Loucy (cell line): ENCODE measurements around the gene CCDC92B.

Source experiments
- CTCF ChIP-seq: fragments of 200-600 bp; sonication (generic); conservative IDR thresholded peaks from 2 replicates; pipeline ENCODE4 v1.5.1; 2014; ENCODE audit warnings: mild to moderate bottlenecking, antibody characterized with exemption, low read length
- EZH2phosphoT487 ChIP-seq: fragments of 200-600 bp; IDR thresholded peaks from 2 replicates; pipeline ENCODE4 v1.6.1; 2018; ENCODE audit warnings: antibody characterized with exemption, mild to moderate bottlenecking, moderate library complexity, borderline replicate concordance

DNA sequence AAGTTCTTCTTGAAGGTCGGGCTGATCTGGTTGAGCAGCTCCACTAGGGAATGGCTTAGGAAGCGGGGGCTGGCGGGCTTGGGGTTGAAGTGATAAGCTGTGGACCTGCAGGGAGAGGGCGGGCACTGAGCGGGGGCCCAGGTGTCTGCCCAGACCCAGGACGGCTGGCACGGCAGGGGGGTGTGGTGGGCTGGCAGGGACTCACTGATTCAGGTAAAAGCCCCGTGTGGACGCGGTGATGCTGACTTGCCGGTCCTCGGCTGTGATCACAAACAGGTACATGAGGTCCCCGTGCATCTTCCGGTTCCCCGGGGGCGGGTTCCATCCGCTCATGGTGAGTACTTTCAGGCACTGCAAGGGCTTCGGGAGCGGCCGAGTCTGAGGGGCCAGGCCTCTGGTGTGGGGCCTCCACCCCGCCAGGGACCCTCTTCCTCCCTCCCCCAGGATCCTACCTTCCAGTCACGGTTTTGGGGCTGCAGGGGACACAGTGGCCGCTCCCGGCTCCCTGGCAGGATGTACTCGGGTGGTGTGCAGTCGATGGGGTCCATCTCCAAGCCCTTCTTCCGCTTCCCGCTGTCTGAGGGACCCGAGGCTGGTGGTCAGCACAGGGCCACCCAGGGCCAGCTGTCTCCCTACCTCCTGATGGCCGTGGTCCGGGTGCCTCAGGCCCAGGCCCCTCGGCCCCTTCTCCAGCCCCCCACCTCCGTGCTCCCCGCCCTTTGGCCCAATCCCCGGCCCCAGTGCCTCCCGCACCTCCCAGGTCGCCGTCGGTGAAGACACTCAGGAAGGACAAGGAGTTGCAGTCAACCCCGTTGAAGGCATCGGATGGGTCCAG is 48.1 kb downstream of the CCDC92B start:
- TF ChIP-seq EZH2phosphoT487 (no peak), CTCF (no peak)
